ENCODE data around the gene PRKAR1B.

PRKAR1B gene

GRCh38 chr7:600149-601035, 126.7 kb downstream of the PRKAR1B start:
- H3K4me3 ChIP-seq (ENCODE audit: low read length), result no peak overlapping the region
- no peak for DNase-seq (ENCODE audit: low read depth)
- TF ChIP-seq CTCF (conservative IDR thresholded peaks at IDR 0.05; ENCODE audit: low read length), result no peak

- TF ChIP-seq CTCF (conservative IDR thresholded peaks at IDR 0.05; ENCODE audit: low read length), result no peak
- H3K4me3 ChIP-seq (ENCODE audit: low read length), result no peak overlapping the region
Observed at GRCh38 chr7:598899-599298, 128.2 kb downstream of the PRKAR1B start.

GRCh38 chr7:597348-598178, 129.5 kb downstream of the PRKAR1B start:
- no peak for DNase-seq (ENCODE audit: low read depth)
- TF ChIP-seq CTCF (conservative IDR thresholded peaks at IDR 0.05; ENCODE audit: low read length), result no peak
- no peak overlapping the region for H3K4me3 ChIP-seq (ENCODE audit: low read length)

More at GRCh38 chr7:598899-599298, 128.2 kb downstream of the PRKAR1B start:
- DNase-seq (ENCODE audit: low read depth), result no peak

- TF ChIP-seq CTCF (conservative IDR thresholded peaks at IDR 0.05; ENCODE audit: low read length), result no peak
- H3K4me3 ChIP-seq (ENCODE audit: low read length), result no peak overlapping the region
- DNase-seq (ENCODE audit: low read depth), result no peak
Observed at GRCh38 chr7:596819-597182, 130.3 kb downstream of the PRKAR1B start.

- DNase-seq (ENCODE audit: low read depth), result no peak
- no peak for TF ChIP-seq CTCF (conservative IDR thresholded peaks at IDR 0.05; ENCODE audit: low read length)
- no peak overlapping the region for H3K4me3 ChIP-seq (ENCODE audit: low read length)
Observed at GRCh38 chr7:596071-596818, 130.8 kb downstream of the PRKAR1B start.

- DNase-seq (ENCODE audit: low read depth), result no peak
- TF ChIP-seq CTCF (conservative IDR thresholded peaks at IDR 0.05; ENCODE audit: low read length), result no peak
Observed at GRCh38 chr7:595621-596010, 131.5 kb downstream of the PRKAR1B start.

More at GRCh38 chr7:595621-596010, 131.5 kb downstream of the PRKAR1B start:
- no peak overlapping the region for H3K4me3 ChIP-seq (ENCODE audit: low read length)

All from AG10803 (cell line).